ENCODE results near the gene ALDH1B1.

DNA sequence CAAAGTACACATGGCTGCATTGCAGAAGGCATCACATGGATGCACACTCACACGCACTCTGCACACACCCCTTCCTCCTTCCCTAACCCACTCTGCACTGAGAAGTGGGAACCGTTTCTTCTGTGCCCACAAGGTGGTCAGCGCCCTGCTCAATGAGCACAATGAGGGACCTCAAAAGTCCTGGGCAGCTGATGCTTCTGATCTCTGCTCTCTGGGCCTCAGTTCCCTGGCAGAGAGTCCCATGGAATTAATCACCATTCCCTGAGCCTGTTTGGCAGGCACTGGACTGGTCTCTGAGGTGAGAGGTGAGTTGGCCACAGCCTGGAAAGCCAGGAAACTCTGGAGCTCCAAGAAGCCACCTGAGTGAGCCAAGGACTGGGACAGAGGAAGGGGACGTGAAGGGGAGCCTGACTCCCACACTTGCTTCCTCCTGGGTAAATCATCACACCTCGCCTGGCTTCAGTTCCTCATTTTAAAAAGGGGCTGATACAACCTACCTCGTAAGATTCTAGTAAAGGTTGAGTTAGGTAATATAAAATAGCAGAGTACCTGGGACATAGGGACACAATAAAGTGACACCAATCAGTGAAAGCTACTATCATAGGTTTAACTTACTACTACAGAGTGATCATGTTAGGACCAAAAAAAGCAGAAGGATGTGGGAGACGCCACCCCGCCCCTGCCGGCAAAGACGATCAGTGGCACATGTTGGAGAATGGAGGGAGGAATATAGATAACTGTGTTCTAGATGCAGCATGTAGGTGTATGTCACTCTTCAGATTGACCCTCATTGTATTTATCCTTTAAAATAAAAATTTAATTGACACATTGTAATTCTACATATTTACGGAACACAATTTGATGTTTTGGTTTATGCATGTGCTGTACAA, 52.9 kb downstream of the ALDH1B1 start:
- TF ChIP-seq, protein P1, sequence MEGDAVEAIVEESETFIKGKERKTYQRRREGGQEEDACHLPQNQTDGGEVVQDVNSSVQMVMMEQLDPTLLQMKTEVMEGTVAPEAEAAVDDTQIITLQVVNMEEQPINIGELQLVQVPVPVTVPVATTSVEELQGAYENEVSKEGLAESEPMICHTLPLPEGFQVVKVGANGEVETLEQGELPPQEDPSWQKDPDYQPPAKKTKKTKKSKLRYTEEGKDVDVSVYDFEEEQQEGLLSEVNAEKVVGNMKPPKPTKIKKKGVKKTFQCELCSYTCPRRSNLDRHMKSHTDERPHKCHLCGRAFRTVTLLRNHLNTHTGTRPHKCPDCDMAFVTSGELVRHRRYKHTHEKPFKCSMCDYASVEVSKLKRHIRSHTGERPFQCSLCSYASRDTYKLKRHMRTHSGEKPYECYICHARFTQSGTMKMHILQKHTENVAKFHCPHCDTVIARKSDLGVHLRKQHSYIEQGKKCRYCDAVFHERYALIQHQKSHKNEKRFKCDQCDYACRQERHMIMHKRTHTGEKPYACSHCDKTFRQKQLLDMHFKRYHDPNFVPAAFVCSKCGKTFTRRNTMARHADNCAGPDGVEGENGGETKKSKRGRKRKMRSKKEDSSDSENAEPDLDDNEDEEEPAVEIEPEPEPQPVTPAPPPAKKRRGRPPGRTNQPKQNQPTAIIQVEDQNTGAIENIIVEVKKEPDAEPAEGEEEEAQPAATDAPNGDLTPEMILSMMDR (IDR thresholded peaks at IDR 0.05): no peak
- no peak for TF ChIP-seq POLR2AphosphoS5 (IDR thresholded peaks at IDR 0.05)
